ENCODE results near the gene CASP10.

The CASP10 gene

DNA sequence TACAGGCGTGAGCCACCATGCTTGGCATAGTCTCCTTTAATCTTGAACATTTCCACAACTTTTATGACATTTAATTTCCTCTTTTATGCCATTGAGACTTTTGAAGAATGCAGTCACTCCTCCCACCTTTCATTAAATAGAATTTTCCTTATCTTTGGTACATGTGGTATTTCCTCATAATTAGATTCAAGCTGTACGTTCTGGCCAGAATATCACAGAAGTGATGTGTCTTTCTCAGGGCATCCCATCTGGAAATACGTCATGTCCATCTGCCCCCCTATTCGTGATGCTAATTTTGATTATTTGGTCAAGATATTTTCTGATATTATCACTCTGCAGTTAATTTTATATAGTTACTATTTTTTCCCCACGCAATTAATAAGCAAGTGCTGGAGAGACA, 16.9 kb downstream of the CASP10 start:
- DNase-seq: no peak

DNA sequence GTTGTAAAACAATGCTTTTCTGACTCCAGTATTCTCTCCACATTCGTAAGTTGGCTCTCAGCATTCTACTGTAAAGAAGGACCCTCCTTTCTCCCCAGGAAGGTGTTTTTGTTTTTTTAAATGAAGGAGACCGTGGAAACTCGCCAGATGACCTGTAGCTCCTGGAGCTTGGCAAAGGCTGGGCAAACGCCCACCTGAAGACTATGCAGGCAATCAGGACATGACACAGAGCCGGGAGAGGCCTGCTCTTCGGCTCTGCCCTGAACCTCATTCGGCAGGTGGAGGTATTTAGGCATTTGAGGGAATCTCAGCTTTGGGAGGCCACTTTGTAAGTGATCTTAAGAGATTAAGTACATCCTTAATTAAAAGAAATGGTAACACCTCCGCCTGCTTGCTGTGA, 17.4 kb downstream of the CASP10 start:
- no peak for DNase-seq

DNA sequence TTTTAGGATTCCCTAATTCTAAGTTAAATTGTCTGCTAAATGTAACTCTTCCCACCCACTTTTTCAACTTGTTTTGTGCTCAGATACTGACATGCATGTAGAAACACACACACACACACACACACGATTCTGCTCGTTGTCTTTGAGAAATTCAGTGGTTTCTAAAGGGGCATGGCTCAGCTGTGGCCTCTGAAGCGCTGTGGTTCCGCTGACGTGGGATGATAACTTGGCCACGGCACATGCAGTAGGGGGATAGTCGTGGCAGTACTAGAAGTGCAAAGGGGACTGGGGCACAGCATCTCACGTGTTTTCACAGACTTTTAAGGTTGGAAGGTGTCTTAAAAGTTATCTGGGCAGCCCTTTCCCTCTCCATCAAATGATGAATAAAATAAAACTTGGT, 18.4 kb downstream of the CASP10 start:
- no peak for DNase-seq

DNA sequence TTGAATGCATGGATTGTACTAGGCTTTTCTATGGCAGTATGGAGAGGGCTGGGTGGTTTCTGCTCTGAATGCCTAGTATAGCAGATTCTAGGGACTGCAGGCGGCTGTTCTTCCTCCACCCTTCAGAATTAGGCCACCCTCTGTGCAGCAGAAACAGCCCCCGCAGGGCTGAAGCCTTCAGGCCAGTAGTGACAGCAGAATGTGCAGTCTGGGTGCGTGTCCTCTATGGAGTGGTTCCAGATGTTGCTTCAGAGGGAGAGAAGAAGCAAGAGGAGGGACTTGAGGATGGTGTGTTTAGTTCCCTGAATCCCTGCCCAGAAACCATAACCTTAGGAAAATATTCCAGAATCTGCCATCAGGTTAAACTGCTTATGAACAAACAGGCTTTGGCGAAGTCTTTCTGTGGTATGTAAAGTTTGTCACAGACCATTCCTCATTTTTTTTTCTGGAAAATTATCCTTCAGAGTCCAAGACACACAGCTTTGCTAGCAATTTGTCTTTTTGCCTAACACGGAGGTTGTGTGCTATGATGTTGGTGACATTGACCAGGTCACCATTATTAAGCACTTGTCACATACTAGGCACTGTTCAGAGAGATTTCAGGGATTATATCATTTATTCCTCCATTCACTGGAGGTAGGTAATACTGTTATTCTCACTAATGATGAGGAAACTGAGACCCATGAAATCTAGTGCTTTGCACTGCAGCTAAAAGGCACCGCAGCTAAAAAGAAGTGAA, 21.1 kb downstream of the CASP10 start:
- no peak for DNase-seq

DNA sequence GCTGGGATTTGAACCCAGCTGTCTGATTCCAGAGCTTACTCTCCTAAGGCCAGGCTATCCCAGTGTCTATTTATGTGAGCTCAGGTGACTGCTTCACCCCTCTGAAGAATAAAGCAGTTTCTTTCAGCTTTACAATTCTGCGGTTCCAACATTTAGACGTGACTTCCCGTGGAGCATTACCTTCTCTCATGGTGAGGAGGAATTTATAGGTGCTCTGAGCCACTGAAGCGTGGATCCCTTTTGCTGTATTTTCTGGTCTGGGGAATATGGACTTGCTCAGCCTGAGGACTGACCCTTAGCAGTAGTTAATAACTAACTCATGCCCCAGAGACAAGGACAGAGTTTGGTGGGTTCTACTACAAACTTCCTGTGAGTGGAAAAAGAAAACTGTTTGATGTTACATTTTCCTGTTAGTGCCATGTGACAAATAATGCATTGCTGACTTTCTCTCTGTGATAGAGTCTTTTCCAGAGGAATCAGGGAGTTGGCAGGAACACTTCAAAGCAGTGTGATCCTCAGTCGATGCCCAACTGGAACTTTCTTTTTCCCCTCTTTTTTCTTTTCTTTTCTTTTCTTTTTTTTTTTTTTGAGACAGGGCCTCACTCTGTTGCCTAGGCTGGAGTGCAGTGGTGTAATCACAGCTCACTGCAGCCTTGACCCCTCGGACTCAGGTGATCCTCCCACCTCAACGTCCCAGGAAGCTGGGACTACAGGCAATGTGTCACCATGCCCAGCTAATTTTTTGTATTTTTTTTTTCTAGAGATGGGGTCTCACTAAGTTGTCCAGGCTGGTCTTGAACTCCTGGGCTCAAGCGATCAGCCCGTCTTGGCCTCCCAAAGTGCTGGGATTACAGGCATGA, 21.9 kb downstream of the CASP10 start:
- no peak for DNase-seq

DNA sequence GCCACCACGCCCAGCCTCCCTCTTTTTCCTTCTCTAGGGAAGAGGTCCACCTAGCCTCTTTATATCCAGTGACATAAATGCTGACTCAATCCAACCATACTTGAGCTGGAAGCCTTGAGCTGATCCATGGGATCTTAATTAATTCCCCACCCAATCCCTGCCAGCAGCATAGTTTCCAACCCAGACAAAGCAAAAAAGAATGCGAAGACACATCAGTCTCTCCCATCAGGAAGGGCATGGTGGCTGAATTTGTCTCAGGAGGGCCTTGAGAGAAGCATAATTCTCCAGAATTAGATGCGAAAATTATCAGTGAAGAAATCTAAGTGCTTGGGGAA, 22.5 kb downstream of the CASP10 start:
- no peak for DNase-seq

DNA sequence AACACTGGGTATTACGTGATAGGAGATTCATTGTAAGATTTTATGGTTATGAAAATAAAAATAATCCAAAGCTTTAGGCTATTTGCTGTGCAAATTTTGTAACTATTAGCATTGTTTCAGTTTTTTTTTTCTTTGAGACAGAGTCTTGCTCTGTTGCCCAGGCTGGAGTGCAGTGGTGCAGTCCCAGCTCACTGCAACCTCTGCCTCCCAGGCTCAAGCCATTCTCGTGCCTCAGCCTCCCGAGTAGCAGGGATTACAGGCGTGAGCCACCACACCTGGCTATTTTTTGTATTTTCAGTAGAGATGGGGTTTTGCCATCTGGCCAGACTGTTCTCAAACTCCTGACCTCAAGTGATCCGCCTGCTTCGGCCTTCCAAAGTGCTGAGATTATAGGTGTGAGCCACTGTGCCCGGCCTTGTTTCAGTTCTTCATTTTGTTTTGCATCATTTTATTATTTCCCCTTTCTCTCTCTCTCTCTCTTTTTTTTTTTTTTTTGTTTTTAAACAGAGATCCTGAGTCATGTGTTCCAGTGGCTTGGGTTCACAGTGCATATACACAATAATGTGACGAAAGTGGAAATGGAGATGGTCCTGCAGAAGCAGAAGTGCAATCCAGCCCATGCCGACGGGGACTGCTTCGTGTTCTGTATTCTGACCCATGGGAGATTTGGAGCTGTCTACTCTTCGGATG, 25.8 kb downstream of the CASP10 start:
- DNase-seq: no peak

DNA sequence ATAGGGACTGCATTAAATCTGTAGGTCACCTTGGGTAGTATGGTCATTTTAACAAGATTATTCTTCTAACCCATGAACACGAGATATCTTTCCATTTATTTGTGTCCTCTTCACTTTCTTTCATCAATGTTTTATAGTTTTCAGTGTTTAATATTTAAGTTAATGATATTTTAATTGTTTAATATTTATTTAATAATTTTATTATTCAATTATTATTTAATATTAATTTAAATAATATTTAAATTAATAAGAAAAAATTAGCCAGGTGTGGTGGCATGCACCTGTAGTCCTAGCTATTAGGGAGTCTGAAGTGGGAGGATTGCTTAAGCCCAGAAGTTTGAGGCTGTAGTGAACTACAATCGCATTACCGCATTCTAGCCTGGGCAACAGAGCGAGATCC, 33.0 kb downstream of the CASP10 start:
- DNase-seq: no peak

DNA sequence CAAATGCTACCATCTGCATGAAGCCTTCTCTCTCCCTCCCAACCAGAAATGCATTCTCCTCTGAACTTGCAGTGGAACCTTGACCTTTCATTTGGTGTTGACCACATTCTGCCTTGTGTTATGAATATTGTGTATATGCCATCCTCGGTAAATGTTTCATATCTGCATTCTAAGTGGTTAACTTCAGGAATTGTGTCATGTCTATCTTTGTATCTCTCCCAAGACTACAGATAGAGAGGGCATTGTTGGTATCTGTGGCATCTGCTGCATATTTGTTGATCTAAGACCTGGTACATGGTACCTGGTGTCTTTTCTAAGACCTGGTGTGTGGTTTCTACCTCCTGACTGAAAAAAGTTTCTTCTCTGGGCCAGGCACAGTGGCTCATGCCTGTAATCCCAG, 34.0 kb downstream of the CASP10 start:
- no peak for DNase-seq

DNA sequence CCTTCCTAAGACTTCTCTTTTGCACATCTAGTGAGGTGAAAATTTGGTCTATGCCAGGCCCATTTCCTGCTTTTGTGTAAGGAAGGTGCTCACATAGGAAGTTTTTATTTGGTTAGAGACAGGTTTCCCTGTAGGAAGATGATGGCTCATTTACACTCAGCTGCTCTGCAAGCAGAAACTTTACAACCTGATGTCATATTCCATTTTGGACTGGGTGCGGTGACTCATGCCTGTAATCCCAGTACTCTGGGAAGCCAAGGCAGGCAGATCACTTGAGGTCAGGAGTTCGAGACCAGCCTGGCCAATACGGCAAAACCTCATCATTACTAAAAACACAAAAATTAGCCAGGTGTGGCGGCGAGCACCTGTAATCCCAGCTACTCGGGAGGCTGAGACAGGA, 35.8 kb downstream of the CASP10 start:
- DNase-seq: no peak

DNA sequence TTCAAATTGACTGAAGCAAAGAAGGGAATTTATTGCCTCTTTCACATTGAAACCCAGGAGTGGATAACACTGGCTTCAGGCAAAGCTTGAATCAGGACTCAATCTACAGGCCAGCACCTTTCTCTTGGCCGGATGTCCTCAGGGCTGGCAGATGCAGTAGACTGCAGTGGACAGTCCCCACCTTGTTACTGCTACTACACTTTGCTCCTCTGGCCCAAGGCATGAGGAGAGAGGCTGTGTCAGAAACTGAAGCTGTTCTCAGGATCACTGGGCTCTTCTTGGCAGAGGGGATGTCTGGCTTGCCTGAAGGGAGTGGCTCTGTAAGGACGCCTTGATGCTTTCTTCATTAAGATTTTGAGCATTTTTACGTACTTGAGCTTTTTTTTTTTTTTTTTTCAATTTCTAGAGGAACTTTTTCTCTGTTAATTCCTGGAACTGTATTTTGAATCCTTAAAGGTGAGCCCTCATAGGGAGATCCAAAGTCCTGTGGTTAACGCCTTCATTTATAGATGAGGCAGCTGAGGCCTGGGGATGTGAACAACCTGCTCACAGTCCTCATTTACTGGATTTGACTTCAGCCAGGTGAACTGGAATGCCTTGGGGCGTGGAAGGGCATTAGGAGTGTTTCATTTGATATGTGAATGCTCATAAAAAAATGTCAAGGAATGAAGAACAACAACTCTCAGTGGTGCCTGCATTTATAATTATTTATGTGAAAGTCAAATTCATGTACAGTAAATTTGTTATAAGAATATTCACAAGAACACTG, 36.6 kb downstream of the CASP10 start:
- DNase-seq: no peak

DNA sequence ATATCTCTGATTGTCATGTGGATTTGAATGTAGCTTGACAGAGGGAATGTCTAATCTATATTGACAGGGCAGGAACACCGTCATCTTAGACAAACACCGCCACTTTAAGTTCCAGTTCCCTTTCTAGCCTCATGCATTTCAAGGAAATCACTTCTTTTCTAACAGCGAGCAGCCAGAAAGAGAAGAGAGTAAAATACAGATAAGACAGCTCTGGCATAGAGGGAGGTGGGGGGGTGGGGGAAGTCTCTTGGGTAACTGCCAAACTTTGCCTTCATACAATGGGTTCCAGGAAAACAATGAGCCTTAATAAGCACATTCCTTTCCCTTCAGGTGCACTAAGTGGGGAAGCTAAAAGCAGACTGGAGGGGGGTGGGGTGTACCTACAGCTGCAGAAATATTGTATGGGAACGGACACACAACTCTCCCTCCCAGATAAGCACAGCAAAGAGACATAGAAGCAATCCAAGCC, 37.2 kb downstream of the CASP10 start:
- no peak for DNase-seq

DNA sequence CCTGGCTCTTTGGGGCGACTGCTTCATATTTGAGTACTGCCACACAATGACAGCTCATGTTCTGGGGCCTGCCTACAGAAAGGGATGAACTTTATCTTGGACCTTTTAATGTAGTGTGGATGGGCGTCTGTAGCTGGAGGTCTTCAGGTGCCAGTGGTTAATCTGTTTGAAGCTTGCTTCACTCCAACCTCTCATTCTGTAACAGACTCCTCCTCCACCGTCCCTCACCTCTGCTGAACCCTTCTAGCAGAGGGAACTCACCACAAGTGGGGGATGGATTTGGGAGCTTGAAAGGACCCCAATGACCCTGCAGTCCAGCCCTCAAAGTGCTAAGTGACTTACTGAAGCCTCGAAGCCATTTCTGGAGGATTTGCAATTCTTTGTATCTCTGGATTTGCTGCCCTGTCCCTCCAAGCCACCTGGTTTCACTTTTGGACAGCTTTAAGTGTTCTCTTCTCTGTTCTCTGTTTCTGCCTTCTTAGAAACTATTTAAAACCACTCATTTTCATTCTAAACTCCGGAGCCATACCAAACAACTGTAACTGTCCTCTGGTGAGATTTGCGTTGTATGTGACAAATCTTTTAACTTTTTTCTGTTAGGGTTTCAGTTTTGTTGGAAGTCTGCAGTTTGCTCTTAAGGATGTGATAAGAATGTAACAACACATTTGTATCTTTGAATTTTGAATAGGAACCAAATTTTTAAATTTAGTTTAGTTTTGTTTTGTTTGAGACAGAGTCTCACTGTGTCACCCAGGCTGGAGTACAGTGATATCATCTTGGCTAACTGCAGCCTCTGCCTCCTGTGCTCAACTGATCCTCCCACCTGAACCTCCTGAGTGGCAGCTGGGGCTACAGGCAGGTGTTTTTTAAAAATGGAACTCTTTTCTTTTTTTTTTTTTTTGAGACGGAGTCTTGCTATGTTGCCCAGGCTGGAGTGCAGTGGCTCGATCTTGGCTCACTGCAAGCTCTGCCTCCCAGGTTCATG, 40.4 kb downstream of the CASP10 start:
- DNase-seq: no peak

DNA sequence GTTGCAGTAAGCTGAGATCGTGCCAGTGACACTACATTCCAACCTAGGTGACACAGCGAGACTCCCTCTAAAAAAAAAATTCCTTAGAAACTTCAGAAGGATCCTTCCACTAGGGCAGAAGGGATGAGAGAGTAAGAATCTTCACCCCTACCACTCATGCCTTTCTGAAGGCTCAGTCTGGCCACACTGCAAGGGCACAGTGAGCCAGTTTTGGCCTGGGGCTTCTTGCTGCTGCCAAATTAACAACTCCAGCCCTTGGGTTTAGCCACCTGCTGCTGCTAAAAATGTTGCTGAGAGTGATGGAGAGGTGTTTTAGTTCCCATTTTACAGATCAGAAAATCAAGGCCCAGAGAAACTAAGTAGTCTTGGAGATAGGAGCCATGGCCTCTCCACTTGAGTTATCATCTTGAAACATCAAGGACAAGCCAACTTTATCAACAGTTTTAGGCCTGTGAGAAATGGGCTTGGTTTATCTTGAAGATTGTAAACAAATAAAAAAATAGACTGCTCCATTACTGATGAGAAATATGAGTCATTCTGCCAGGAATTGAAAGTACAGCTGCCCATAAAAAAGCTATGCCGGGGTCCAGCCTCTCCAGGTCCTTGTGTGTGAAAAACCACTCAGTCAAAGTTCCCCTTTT, 45.5 kb downstream of the CASP10 start:
- no peak for DNase-seq

DNA sequence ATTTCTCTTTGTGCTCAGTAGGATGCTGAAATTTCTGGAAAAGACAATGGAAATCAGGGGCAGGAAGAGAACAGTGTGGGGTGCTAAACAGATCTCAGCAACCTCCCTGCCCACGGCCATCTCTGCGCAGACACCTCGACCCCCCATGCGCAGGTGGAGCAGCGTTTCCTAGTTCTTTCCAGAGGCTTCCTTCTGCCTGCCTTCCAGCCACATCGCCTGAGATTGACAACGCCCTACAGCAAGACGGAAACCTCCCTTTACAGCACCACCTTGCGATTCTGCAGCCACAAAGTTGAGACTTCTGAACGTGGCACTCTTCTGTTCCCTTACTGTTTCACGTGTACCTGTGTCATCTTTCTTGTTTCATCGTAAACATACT, 46.0 kb downstream of the CASP10 start:
- no peak for DNase-seq

DNA sequence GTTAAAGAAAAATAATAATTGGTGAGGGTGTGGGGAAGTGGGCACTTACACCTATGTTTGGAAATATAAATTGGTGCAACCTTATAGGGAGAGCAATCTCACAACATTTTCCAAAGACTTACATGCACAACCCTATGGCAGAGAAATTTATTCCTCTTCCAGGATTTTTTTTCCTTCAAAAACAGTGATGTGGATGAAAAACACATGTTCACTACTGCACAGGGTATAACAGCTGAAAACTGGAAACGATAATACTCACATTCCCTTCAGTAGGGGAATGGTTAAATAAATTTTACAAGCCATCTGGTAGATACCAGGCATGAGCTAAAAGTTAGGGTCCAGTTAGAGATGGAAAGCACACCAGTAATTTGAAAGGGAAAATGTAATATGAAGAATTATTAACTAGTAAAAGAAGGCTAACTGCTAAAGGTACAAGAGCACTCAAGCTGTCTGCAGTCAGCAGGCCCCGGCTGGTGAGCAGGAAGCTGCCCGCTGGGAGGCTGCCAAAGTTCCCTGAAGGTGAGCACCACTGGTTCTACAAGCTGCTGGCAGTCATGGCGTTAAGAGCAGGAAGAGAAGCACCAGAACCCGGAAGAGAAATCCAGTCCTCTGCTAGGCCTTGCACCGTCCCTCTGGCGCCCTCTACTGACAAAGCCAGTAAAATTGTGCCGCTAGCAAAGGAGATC, 49.0 kb downstream of the CASP10 start:
- DNase-seq: peak; percentile 93

DNA sequence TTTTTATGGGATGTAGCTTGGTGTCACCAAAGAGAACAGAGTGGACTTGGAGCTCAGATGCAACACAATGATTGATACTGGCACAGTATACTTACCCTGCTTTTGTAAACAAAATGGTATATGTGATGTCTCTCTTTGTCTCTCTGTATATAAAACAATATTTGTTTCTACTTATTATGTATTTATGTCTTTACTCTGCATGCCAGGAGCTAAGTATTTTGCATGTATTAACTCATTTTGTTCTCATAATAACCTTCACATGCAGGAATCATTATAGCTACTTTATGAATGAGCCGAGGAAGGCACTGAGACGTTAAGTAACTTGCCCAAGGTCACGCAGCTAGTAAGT, 49.5 kb downstream of the CASP10 start:
- no peak for DNase-seq

DNA sequence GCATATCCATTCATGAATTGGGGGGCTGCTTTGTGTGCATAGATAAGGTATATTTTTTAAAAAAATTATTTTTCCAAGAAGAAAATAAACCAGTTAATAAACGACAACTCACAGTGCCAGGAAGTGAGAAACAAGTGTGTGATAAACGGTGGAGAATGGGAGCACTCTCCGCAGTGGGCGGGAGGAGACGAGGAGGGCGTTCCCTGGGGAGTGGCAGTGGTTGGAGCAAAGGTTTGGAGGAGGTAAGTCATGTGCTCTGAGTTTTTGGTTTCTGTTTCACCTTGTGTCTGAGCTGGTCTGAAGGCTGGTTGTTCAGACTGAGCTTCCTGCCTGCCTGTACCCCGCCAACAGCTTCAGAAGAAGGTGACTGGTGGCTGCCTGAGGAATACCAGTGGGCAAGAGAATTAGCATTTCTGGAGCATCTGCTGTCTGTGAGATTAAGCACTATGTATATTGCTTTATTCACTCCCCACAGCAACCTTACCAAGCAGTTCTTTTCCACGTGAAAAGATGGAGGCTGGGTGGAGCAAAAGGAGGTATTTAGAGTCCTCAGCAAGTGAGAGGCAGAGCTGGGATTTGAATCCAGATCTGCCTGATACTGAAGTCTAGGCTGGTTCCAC, 50.4 kb downstream of the CASP10 start:
- DNase-seq: peak; percentile 89

DNA sequence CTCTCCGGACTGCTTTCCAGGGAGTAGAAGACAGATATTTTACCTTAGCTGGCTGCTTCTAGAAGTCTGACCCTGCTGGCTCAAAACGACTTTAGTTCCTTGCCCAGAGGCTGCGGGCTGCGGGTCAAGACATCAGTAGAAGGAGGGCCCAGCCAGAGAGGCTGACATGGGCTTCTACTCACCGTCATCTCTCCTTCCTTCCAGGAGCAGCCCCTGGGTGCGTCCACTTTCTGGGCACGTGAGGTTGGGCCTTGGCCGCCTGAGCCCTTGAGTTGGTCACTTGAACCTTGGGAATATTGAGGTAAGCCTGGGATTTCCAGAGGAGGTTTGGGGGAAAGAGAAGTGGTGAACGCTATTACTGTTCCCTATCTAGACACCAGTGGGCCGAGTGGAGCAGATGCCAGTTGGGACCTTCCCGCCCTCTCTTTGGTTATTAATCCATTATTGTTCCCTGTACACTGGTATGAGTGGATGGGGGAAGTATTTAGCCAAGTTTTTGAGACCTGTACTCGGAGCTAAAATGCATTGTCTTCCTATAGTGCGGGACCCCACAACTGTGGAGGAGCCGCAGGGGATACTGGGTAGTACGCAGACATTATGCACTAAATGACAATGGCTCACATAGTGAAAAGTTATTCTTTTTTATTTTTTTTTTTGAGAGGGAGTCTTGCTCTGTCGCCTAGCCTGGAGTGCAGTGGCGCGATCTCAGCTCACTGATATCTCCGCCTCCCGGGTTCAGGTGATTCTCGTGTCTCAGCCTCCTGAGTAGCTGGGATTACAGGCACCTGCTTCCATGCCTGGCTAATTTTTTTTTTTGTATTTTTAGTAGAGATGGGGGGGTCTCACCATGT, 51.1 kb downstream of the CASP10 start:
- peak; percentile 23 for DNase-seq

Measured in CD4-positive, alpha-beta T cell treated with Interleukin-12 subunit alpha and Interleukin-12 subunit beta, for 1 hour (primary cell).